Activated naive CD4-positive, alpha-beta T cell treated with anti-CD3 and anti-CD28 coated beads, Interleukin-2, amount 10 ng/mL, durations not matched to agents 7 days and 5 days (primary cell): ENCODE results near the gene DNAL4.

Source experiments
- CTCF ChIA-PET: fragments of 350-600 bp; sonication (Branson Sonifier 250); formaldehyde crosslinking; loops from one replicate; lab custom pipeline; 2021; ENCODE audit warnings: antibody characterized with exemption; lab: Charles Lee
- DNase-seq: peaks from one replicate; pipeline ENCODE4 v3.0.0-alpha.2; 2020
- H3K27ac Mint-ChIP-seq: one replicate; pipeline ENCODE4 v1.8.0; 2021; ENCODE audit warnings: mild to moderate bottlenecking, moderate library complexity, mixed read lengths
- H3K27me3 Mint-ChIP-seq: one replicate; pipeline ENCODE4 v1.8.0; 2021; ENCODE audit warnings: mild to moderate bottlenecking, mixed read lengths
- H3K36me3 Mint-ChIP-seq: one replicate; pipeline ENCODE4 v1.8.0; 2021; ENCODE audit warnings: mixed read lengths
- H3K4me1 Mint-ChIP-seq: one replicate; pipeline ENCODE4 v1.8.0; 2021; ENCODE audit warnings: mixed read lengths
- H3K4me3 Mint-ChIP-seq: one replicate; pipeline ENCODE4 v1.8.0; 2021; ENCODE audit warnings: mild to moderate bottlenecking, moderate library complexity, mixed read lengths
- H3K9me3 Mint-ChIP-seq: one replicate; pipeline ENCODE4 v1.8.0; 2021; ENCODE audit warnings: mixed read lengths

Gene DNAL4

GRCh38 chr22:38768036-38768435 lies 25.9 kb downstream of the DNAL4 start:
- CTCF ChIA-PET, result interaction anchor here (1.0 to 4.4 kb wide), 13 partner anchors 9 to 716 kb away, joined by 3 to 29 read pairs (median 5); partner anchors contain the start of gene DNAL4
- Mint-ChIP-seq H3K36me3 (no peaks in the 10 kb centered on the region), H3K9me3 (no peaks in the 10 kb centered on the region), H3K4me3 (no peak overlapping the region), H3K27me3 (peaks cover 24% of the 10 kb centered on the region), H3K27ac (no peak overlapping the region), H3K4me1 (peaks cover 4% of the 10 kb centered on the region)
- no peak for DNase-seq

- peaks cover 24% of the 10 kb centered on the region for H3K27me3 Mint-ChIP-seq
- H3K27ac Mint-ChIP-seq, result no peak overlapping the region
- H3K9me3 Mint-ChIP-seq, result no peaks in the 10 kb centered on the region
- H3K4me3 Mint-ChIP-seq, result no peak overlapping the region
- peaks cover 4% of the 10 kb centered on the region for H3K4me1 Mint-ChIP-seq
- CTCF ChIA-PET, result interaction anchor here (1.0 to 4.4 kb wide), 7 partner anchors 8 to 549 kb away, joined by 3 to 29 read pairs (median 5); partner anchors contain the start of gene DNAL4
- no peaks in the 10 kb centered on the region for H3K36me3 Mint-ChIP-seq
- DNase-seq, result no peak
Observed at GRCh38 chr22:38767313-38767712, 26.6 kb downstream of the DNAL4 start.

GRCh38 chr22:38766076-38766777 lies 27.7 kb downstream of the DNAL4 start:
- Mint-ChIP-seq H3K36me3 (no peaks in the 10 kb centered on the region), H3K4me3 (no peak overlapping the region), H3K27me3 (peaks cover 24% of the 10 kb centered on the region), H3K4me1 (peaks cover 4% of the 10 kb centered on the region), H3K27ac (no peak overlapping the region), H3K9me3 (no peaks in the 10 kb centered on the region)
- peak; percentile 61 for DNase-seq
- CTCF ChIA-PET, result interaction anchor here (0.6 to 4.4 kb wide), 12 partner anchors 8 to 727 kb away, joined by 3 to 29 read pairs (median 4); partner anchors contain the start of gene SUN2

GRCh38 chr22:38762551-38762983 lies 31.4 kb downstream of the DNAL4 start:
- Mint-ChIP-seq H3K36me3 (peaks cover 5% of the 10 kb centered on the region), H3K27ac (no peak overlapping the region), H3K27me3 (peaks cover 7% of the 10 kb centered on the region), H3K4me3 (no peak overlapping the region), H3K9me3 (no peaks in the 10 kb centered on the region), H3K4me1 (peaks cover 30% of the 10 kb centered on the region)
- CTCF ChIA-PET, result no interaction called here
- no peak for DNase-seq

GRCh38 chr22:38761202-38762162 lies 32.5 kb downstream of the DNAL4 start:
- Mint-ChIP-seq H3K4me3 (no peak overlapping the region), H3K4me1 (peaks cover 41% of the 10 kb centered on the region), H3K36me3 (peaks cover 9% of the 10 kb centered on the region), H3K27me3 (no peaks in the 10 kb centered on the region), H3K9me3 (no peaks in the 10 kb centered on the region), H3K27ac (no peak overlapping the region)
- CTCF ChIA-PET, result no interaction called here
- DNase-seq, result no peak

GRCh38 chr22:38760477-38761201 lies 33.3 kb downstream of the DNAL4 start:
- DNase-seq, result no peak
- peaks cover 39% of the 10 kb centered on the region for H3K4me1 Mint-ChIP-seq
- H3K4me3 Mint-ChIP-seq, result no peak overlapping the region
- H3K36me3 Mint-ChIP-seq, result peaks cover 9% of the 10 kb centered on the region
- no peaks in the 10 kb centered on the region for H3K27me3 Mint-ChIP-seq
- no peaks in the 10 kb centered on the region for H3K9me3 Mint-ChIP-seq
- CTCF ChIA-PET, result no interaction called here
- no peak overlapping the region for H3K27ac Mint-ChIP-seq

GRCh38 chr22:38759005-38759404 lies 34.9 kb downstream of the DNAL4 start:
- H3K4me1 Mint-ChIP-seq, result peaks cover 41% of the 10 kb centered on the region
- H3K4me3 Mint-ChIP-seq, result peak overlapping the region; percentile 97
- no peak for DNase-seq
- no peaks in the 10 kb centered on the region for H3K9me3 Mint-ChIP-seq
- H3K27me3 Mint-ChIP-seq, result no peaks in the 10 kb centered on the region
- H3K36me3 Mint-ChIP-seq, result peaks cover 22% of the 10 kb centered on the region
- CTCF ChIA-PET, result interaction anchor here (1.0 to 1.6 kb wide), 4 partner anchors 9 to 113 kb away, joined by 3 to 12 read pairs (median 4); partner anchors contain the start of gene CBX6
- peak overlapping the region; percentile 96 for H3K27ac Mint-ChIP-seq

- H3K27ac Mint-ChIP-seq, result peak overlapping the region; percentile 96
- peak; percentile 81 for DNase-seq
- CTCF ChIA-PET, result interaction anchor here (1.0 to 1.6 kb wide), 4 partner anchors 9 to 114 kb away, joined by 3 to 12 read pairs (median 4); partner anchors contain the start of gene CBX6
- peak overlapping the region; percentile 97 for H3K4me3 Mint-ChIP-seq
- H3K9me3 Mint-ChIP-seq, result no peaks in the 10 kb centered on the region
- no peaks in the 10 kb centered on the region for H3K27me3 Mint-ChIP-seq
- peaks cover 47% of the 10 kb centered on the region for H3K4me1 Mint-ChIP-seq
- peaks cover 27% of the 10 kb centered on the region for H3K36me3 Mint-ChIP-seq
Observed at GRCh38 chr22:38758276-38758945, 35.5 kb downstream of the DNAL4 start.

- peaks cover 54% of the 10 kb centered on the region for H3K4me1 Mint-ChIP-seq
Observed at GRCh38 chr22:38757464-38757757, 36.5 kb downstream of the DNAL4 start.

GRCh38 chr22:38756711-38757463 lies 37.1 kb downstream of the DNAL4 start:
- no peaks in the 10 kb centered on the region for H3K27me3 Mint-ChIP-seq
- DNase-seq, result peak; percentile 34
- CTCF ChIA-PET, result interaction anchor here (0.8 to 2.2 kb wide), 2 partner anchors 9 to 32 kb away, joined by 3 to 8 read pairs; no protein-coding TSS in a partner anchor
- no peaks in the 10 kb centered on the region for H3K9me3 Mint-ChIP-seq
- peaks cover 41% of the 10 kb centered on the region for H3K36me3 Mint-ChIP-seq
- peaks cover 59% of the 10 kb centered on the region for H3K4me1 Mint-ChIP-seq
- H3K4me3 Mint-ChIP-seq, result peak overlapping the region; percentile 97
- peak overlapping the region; percentile 96 for H3K27ac Mint-ChIP-seq

More at GRCh38 chr22:38757464-38757757, 36.5 kb downstream of the DNAL4 start:
- CTCF ChIA-PET, result interaction anchor here (1.6 kb wide), 1 partner anchor 115 kb away, joined by 3 read pairs; the partner anchor contains the start of gene CBX6
- peak overlapping the region; percentile 97 for H3K4me3 Mint-ChIP-seq
- peaks cover 36% of the 10 kb centered on the region for H3K36me3 Mint-ChIP-seq
- no peaks in the 10 kb centered on the region for H3K27me3 Mint-ChIP-seq
- H3K27ac Mint-ChIP-seq, result peak overlapping the region; percentile 96
- DNase-seq, result no peak
- H3K9me3 Mint-ChIP-seq, result no peaks in the 10 kb centered on the region

- CTCF ChIA-PET, result interaction anchor here (0.8 to 2.2 kb wide), 2 partner anchors 10 to 31 kb away, joined by 3 to 8 read pairs; no protein-coding TSS in a partner anchor
- Mint-ChIP-seq H3K27me3 (no peaks in the 10 kb centered on the region), H3K9me3 (no peaks in the 10 kb centered on the region), H3K27ac (peak within 1 kb of the TSS; percentile 100), H3K4me3 (peak within 1 kb of the TSS; percentile 97), H3K36me3 (peaks cover 50% of the 10 kb centered on the region), H3K4me1 (peaks cover 68% of the 10 kb centered on the region)
- peak; percentile 96 for DNase-seq
Observed at GRCh38 chr22:38755911-38756532, 37.9 kb downstream of the DNAL4 start, which contains the start of gene SUN2. Gene SUN2, minus strand, starts transcription at chr22:38755998. Its CDS starts 3,370 bp downstream, at chr22:38752628.
